ENCODE results near the gene HTR3D.

DNA sequence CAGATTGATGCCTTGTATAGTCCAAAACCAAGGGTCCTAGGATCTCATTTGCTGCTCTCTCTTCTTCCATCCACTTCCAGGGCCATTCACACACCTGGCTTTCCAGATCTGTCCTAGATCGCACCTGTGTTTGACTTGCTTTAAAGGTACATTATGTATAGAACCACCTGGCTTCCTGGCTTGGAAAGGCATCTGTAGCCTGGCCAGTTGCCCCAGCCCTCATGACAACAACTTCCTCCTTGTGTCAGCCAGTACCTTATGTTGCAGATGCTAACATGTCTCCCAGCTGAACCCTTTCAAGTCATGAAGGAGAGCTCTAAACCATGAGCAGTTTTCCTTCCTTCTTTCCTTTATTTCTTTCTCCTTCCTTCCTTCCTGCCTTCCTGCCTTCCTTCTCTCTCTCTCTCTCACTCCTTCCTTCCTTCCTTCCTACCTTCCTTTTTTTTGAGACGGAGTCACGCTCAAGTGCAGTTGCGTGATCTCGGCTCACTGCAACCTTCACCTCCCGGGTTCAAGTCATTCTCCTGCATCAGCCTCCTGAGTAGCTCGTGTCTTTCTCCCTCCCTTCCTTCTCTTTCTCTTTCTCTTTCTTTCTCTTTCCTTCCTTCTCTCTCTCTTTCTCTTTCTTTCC, 18.8 kb downstream of the HTR3D start:
- TF ChIP-seq, protein P1, sequence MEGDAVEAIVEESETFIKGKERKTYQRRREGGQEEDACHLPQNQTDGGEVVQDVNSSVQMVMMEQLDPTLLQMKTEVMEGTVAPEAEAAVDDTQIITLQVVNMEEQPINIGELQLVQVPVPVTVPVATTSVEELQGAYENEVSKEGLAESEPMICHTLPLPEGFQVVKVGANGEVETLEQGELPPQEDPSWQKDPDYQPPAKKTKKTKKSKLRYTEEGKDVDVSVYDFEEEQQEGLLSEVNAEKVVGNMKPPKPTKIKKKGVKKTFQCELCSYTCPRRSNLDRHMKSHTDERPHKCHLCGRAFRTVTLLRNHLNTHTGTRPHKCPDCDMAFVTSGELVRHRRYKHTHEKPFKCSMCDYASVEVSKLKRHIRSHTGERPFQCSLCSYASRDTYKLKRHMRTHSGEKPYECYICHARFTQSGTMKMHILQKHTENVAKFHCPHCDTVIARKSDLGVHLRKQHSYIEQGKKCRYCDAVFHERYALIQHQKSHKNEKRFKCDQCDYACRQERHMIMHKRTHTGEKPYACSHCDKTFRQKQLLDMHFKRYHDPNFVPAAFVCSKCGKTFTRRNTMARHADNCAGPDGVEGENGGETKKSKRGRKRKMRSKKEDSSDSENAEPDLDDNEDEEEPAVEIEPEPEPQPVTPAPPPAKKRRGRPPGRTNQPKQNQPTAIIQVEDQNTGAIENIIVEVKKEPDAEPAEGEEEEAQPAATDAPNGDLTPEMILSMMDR (IDR thresholded peaks at IDR 0.05; ENCODE audit: low read depth, low read length, poor library complexity, severe bottlenecking): no peak
- no peak for TF ChIP-seq EZH2phosphoT487 (IDR thresholded peaks at IDR 0.05; ENCODE audit: borderline replicate concordance, low read length)
